Measurements from ENCODE around the gene AQP6.

Gene AQP6

GRCh38 chr12:49947593-49948226 lies 25.0 kb upstream of the AQP6 start:
- Histone ChIP-seq H3K4me1 (ENCODE audit: insufficient read depth, low read length) (no peaks in the 10 kb centered on the region), H3K36me3 (ENCODE audit: insufficient read depth, low read length) (no peaks in the 10 kb centered on the region), H3K4me3 (ENCODE audit: low read length) (no peak overlapping the region), H3K9me3 (ENCODE audit: low read length) (no peaks in the 10 kb centered on the region), H3K27me3 (ENCODE audit: insufficient read depth, low read length) (peaks cover 30% of the 10 kb centered on the region), H2AFZ (ENCODE audit: low read depth, low read length) (no peak overlapping the region)

GRCh38 chr12:49948866-49949845 lies 23.6 kb upstream of the AQP6 start:
- H3K4me3 ChIP-seq (ENCODE audit: low read length) = no peak overlapping the region
- H3K36me3 ChIP-seq (ENCODE audit: insufficient read depth, low read length) = no peaks in the 10 kb centered on the region
- peaks cover 17% of the 10 kb centered on the region for H3K27me3 ChIP-seq (ENCODE audit: insufficient read depth, low read length)
- no peaks in the 10 kb centered on the region for H3K9me3 ChIP-seq (ENCODE audit: low read length)
- no peak overlapping the region for H2AFZ ChIP-seq (ENCODE audit: low read depth, low read length)
- no peaks in the 10 kb centered on the region for H3K4me1 ChIP-seq (ENCODE audit: insufficient read depth, low read length)

GRCh38 chr12:49949866-49950265 lies 22.9 kb upstream of the AQP6 start:
- Histone ChIP-seq H2AFZ (ENCODE audit: low read depth, low read length) (no peak overlapping the region), H3K27me3 (ENCODE audit: insufficient read depth, low read length) (peaks cover 10% of the 10 kb centered on the region), H3K4me1 (ENCODE audit: insufficient read depth, low read length) (no peaks in the 10 kb centered on the region), H3K36me3 (ENCODE audit: insufficient read depth, low read length) (no peaks in the 10 kb centered on the region), H3K4me3 (ENCODE audit: low read length) (no peak overlapping the region), H3K9me3 (ENCODE audit: low read length) (no peaks in the 10 kb centered on the region)

- H3K36me3 ChIP-seq (ENCODE audit: insufficient read depth, low read length) = no peaks in the 10 kb centered on the region
- H2AFZ ChIP-seq (ENCODE audit: low read depth, low read length) = no peak within 1 kb of the TSS
- H3K4me3 ChIP-seq (ENCODE audit: low read length) = no peak within 1 kb of the TSS
- no peaks in the 10 kb centered on the region for H3K4me1 ChIP-seq (ENCODE audit: insufficient read depth, low read length)
- peaks cover 9% of the 10 kb centered on the region for H3K27me3 ChIP-seq (ENCODE audit: insufficient read depth, low read length)
- H3K9me3 ChIP-seq (ENCODE audit: low read length) = no peaks in the 10 kb centered on the region
These were observed 22.2 kb upstream of the AQP6 start, which contains the start of gene AQP2 for GRCh38 chr12:49950273-49951251. Gene AQP2, plus strand, starts transcription at chr12:49950737. Its CDS starts 94 bp downstream, at chr12:49950831.

- H3K4me1 ChIP-seq (ENCODE audit: insufficient read depth, low read length) = no peaks in the 10 kb centered on the region
- H3K4me3 ChIP-seq (ENCODE audit: low read length) = no peak overlapping the region
- H2AFZ ChIP-seq (ENCODE audit: low read depth, low read length) = no peak overlapping the region
- H3K27me3 ChIP-seq (ENCODE audit: insufficient read depth, low read length) = peaks cover 7% of the 10 kb centered on the region
- H3K9me3 ChIP-seq (ENCODE audit: low read length) = no peaks in the 10 kb centered on the region
- no peaks in the 10 kb centered on the region for H3K36me3 ChIP-seq (ENCODE audit: insufficient read depth, low read length)
These were observed 21.1 kb upstream of the AQP6 start for GRCh38 chr12:49951411-49952240.

- Histone ChIP-seq H3K27me3 (ENCODE audit: insufficient read depth, low read length) (peaks cover 7% of the 10 kb centered on the region), H3K4me3 (ENCODE audit: low read length) (no peak overlapping the region), H2AFZ (ENCODE audit: low read depth, low read length) (no peak overlapping the region), H3K36me3 (ENCODE audit: insufficient read depth, low read length) (no peaks in the 10 kb centered on the region), H3K9me3 (ENCODE audit: low read length) (no peaks in the 10 kb centered on the region), H3K4me1 (ENCODE audit: insufficient read depth, low read length) (no peaks in the 10 kb centered on the region)
These were observed 20.2 kb upstream of the AQP6 start for GRCh38 chr12:49952391-49953055.

GRCh38 chr12:49953151-49953550 lies 19.6 kb upstream of the AQP6 start:
- Histone ChIP-seq H3K4me1 (ENCODE audit: insufficient read depth, low read length) (no peaks in the 10 kb centered on the region), H3K9me3 (ENCODE audit: low read length) (no peaks in the 10 kb centered on the region), H3K4me3 (ENCODE audit: low read length) (no peak overlapping the region), H2AFZ (ENCODE audit: low read depth, low read length) (no peak overlapping the region), H3K36me3 (ENCODE audit: insufficient read depth, low read length) (no peaks in the 10 kb centered on the region), H3K27me3 (ENCODE audit: insufficient read depth, low read length) (peaks cover 7% of the 10 kb centered on the region)

GRCh38 chr12:49953961-49954846 lies 18.5 kb upstream of the AQP6 start:
- H3K9me3 ChIP-seq (ENCODE audit: low read length) = no peaks in the 10 kb centered on the region
- H3K27me3 ChIP-seq (ENCODE audit: insufficient read depth, low read length) = peaks cover 7% of the 10 kb centered on the region
- H3K36me3 ChIP-seq (ENCODE audit: insufficient read depth, low read length) = no peaks in the 10 kb centered on the region
- H3K4me1 ChIP-seq (ENCODE audit: insufficient read depth, low read length) = peaks cover 5% of the 10 kb centered on the region
- H3K4me3 ChIP-seq (ENCODE audit: low read length) = no peak overlapping the region
- no peak overlapping the region for H2AFZ ChIP-seq (ENCODE audit: low read depth, low read length)

GRCh38 chr12:49954863-49955830 lies 17.6 kb upstream of the AQP6 start:
- no peaks in the 10 kb centered on the region for H3K9me3 ChIP-seq (ENCODE audit: low read length)
- peaks cover 14% of the 10 kb centered on the region for H3K4me1 ChIP-seq (ENCODE audit: insufficient read depth, low read length)
- peaks cover under 1% of the 10 kb centered on the region for H3K27me3 ChIP-seq (ENCODE audit: insufficient read depth, low read length)
- H2AFZ ChIP-seq (ENCODE audit: low read depth, low read length) = no peak overlapping the region
- no peaks in the 10 kb centered on the region for H3K36me3 ChIP-seq (ENCODE audit: insufficient read depth, low read length)
- H3K4me3 ChIP-seq (ENCODE audit: low read length) = no peak overlapping the region

- H3K27me3 ChIP-seq (ENCODE audit: insufficient read depth, low read length) = no peaks in the 10 kb centered on the region
- H3K9me3 ChIP-seq (ENCODE audit: low read length) = no peaks in the 10 kb centered on the region
- no peak overlapping the region for H3K4me3 ChIP-seq (ENCODE audit: low read length)
- H2AFZ ChIP-seq (ENCODE audit: low read depth, low read length) = no peak overlapping the region
- peaks cover 18% of the 10 kb centered on the region for H3K4me1 ChIP-seq (ENCODE audit: insufficient read depth, low read length)
- no peaks in the 10 kb centered on the region for H3K36me3 ChIP-seq (ENCODE audit: insufficient read depth, low read length)
These were observed 16.7 kb upstream of the AQP6 start for GRCh38 chr12:49955899-49956662.
